Tibial nerve (tissue), 4 donors: ENCODE results near the gene TMOD4.

ENCODE experiments used
- CTCF ChIP-seq, 5 experiments: fragments of 200-600 bp in 3 of 5; fragments of 450-650 bp in 2 of 5; sonication (generic) in 3 of 5; IDR thresholded peaks; one replicate each; pipeline ENCODE4 v1.5.1; 2016 to 2019; ENCODE audit warnings: antibody characterized with exemption in 5 of 5, mild to moderate bottlenecking in 3 of 5, moderate library complexity in 2 of 5
- EP300 ChIP-seq, 2 donors: sonication (generic); formaldehyde crosslinking; IDR thresholded peaks; one replicate each; pipeline ENCODE4 v1.6.1; 2017; ENCODE audit warnings: antibody characterized with exemption in 2 of 2, mild to moderate bottlenecking in 1 of 2
- POLR2A ChIP-seq, 2 donors: fragments of 450-650 bp; IDR thresholded peaks; one replicate each; pipeline ENCODE4 v1.6.1; 2017; ENCODE audit warnings: antibody characterized with exemption in 2 of 2, mild to moderate bottlenecking in 2 of 2, moderate library complexity in 2 of 2

GRCh38 chr1:151131701-151132334, 44.0 kb downstream of the TMOD4 start:
- TF ChIP-seq POLR2A (IDR thresholded peaks at IDR 0.05), result no peak
- no peak for TF ChIP-seq CTCF (IDR thresholded peaks at IDR 0.05)
- no peak for TF ChIP-seq EP300 (IDR thresholded peaks at IDR 0.05)
